Measurements from ENCODE around the gene AMN.

Gene AMN

GRCh38 chr14:102964152-102964730 lies 41.8 kb downstream of the AMN start:
- in situ Hi-C loops (cut with MboI; ENCODE audit: low sequenced_read_pairs) = no loop called here

- in situ Hi-C loops (cut with MboI; ENCODE audit: low sequenced_read_pairs) = no loop called here
Measured at GRCh38 chr14:102965282-102965681, 42.8 kb downstream of the AMN start.

- in situ Hi-C loops (cut with MboI; ENCODE audit: low sequenced_read_pairs) = no loop called here
Measured at GRCh38 chr14:102965971-102966655, 43.6 kb downstream of the AMN start.

GRCh38 chr14:102966681-102967505 lies 44.4 kb downstream of the AMN start:
- in situ Hi-C loops (cut with MboI; ENCODE audit: low sequenced_read_pairs) = no loop called here

- in situ Hi-C loops (cut with MboI; ENCODE audit: low sequenced_read_pairs) = no loop called here
Measured at GRCh38 chr14:102967506-102967795, 45.0 kb downstream of the AMN start.

- in situ Hi-C loops (cut with MboI; ENCODE audit: low sequenced_read_pairs) = no loop called here
Measured at GRCh38 chr14:102968306-102968705, 45.8 kb downstream of the AMN start.

- in situ Hi-C loops (cut with MboI; ENCODE audit: low sequenced_read_pairs) = no loop called here
Measured at GRCh38 chr14:102969060-102969791, 46.8 kb downstream of the AMN start.

- in situ Hi-C loops (cut with MboI; ENCODE audit: low sequenced_read_pairs) = no loop called here
Measured at GRCh38 chr14:102969901-102970300, 47.4 kb downstream of the AMN start.

GRCh38 chr14:102970496-102970895 lies 48.0 kb downstream of the AMN start:
- in situ Hi-C loops (cut with MboI; ENCODE audit: low sequenced_read_pairs) = no loop called here

GRCh38 chr14:102971314-102971713 lies 48.9 kb downstream of the AMN start:
- in situ Hi-C loops (cut with MboI; ENCODE audit: low sequenced_read_pairs) = no loop called here

- in situ Hi-C loops (cut with MboI; ENCODE audit: low sequenced_read_pairs) = no loop called here
Measured at GRCh38 chr14:102971836-102972606, 49.6 kb downstream of the AMN start.

- in situ Hi-C loops (cut with MboI; ENCODE audit: low sequenced_read_pairs) = no loop called here
Measured at GRCh38 chr14:102973706-102974285, 51.3 kb downstream of the AMN start.

GRCh38 chr14:102975662-102976061 lies 53.2 kb downstream of the AMN start:
- in situ Hi-C loops (cut with MboI; ENCODE audit: low sequenced_read_pairs) = no loop called here

GRCh38 chr14:102977475-102977874 lies 55.0 kb downstream of the AMN start:
- in situ Hi-C loops (cut with MboI; ENCODE audit: low sequenced_read_pairs) = no loop called here

GRCh38 chr14:102979406-102979805 lies 56.9 kb downstream of the AMN start:
- in situ Hi-C loops (cut with MboI; ENCODE audit: low sequenced_read_pairs) = no loop called here

- in situ Hi-C loops (cut with MboI; ENCODE audit: low sequenced_read_pairs) = no loop called here
Measured at GRCh38 chr14:102980409-102980810, 57.9 kb downstream of the AMN start.
